ENCODE measurements around the gene KIF12. TPM values are rescaled to one million over a fixed set of nuclear protein-coding genes. Genes with fewer than 3 reads are reported as not detected.

KIF12 gene
- total RNA-seq, 1 donor from 2014 or later: not detected

GRCh38 chr9:114058688-114059046, 40.4 kb downstream of the KIF12 start:
- Histone ChIP-seq H3K4me1 (no peaks in the 10 kb centered on the region), H3K4me3 (no peak overlapping the region), H3K27ac (no peak overlapping the region), H3K36me3 (no peaks in the 10 kb centered on the region), H3K9me3 (no peaks in the 10 kb centered on the region), H3K27me3 (no peaks in the 10 kb centered on the region)
- intact Hi-C loops (cut with DNase I): no loop called here
- DNase-seq (ENCODE audit: extremely low spot score in 2 of 2): peak in 1 of 2 donors; percentile 70
- TF ChIP-seq POLR2A (IDR thresholded peaks at IDR 0.05): no peak
- TF ChIP-seq POLR2AphosphoS5 (IDR thresholded peaks at IDR 0.05; ENCODE audit: insufficient read depth in 1 of 2, low read depth in 1 of 2): no peak
- TF ChIP-seq, protein P1, sequence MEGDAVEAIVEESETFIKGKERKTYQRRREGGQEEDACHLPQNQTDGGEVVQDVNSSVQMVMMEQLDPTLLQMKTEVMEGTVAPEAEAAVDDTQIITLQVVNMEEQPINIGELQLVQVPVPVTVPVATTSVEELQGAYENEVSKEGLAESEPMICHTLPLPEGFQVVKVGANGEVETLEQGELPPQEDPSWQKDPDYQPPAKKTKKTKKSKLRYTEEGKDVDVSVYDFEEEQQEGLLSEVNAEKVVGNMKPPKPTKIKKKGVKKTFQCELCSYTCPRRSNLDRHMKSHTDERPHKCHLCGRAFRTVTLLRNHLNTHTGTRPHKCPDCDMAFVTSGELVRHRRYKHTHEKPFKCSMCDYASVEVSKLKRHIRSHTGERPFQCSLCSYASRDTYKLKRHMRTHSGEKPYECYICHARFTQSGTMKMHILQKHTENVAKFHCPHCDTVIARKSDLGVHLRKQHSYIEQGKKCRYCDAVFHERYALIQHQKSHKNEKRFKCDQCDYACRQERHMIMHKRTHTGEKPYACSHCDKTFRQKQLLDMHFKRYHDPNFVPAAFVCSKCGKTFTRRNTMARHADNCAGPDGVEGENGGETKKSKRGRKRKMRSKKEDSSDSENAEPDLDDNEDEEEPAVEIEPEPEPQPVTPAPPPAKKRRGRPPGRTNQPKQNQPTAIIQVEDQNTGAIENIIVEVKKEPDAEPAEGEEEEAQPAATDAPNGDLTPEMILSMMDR (IDR thresholded peaks at IDR 0.05): no peak

DNA sequence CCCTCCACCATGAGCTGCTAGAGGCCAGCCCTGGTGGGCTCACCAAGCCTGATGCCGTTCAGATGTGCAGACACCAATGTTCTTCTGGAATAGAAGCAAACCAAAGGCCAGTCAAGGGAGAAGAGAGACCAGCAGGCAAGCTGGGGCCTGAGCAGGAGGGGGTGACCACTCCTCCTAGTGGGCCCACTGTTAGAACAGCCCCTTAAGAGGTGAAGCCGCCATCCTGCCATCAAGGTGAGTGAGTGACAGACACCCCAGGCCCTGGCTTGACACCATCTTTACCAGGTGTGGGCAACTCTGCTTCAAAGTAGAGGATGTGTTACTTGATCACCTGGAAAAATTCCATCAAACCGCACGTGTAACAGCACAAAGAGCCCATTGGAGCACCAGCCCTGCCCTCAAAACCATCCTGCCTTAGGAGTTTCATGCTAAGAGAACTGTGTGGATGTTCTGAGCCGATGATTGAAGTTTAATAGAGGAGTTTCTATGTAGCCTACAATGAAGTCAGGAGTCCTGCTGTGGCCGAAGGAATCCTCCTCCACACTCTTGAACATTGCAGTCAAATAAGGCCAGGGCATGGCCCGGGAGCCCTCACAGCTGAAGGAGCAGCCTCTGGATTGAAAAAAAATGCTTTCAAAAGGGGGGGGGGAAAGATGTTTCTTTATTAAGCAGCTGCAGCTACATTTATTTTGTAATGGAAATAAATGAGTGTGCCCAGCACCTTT, 41.8 kb downstream of the KIF12 start:
- Histone ChIP-seq H3K36me3 (no peaks in the 10 kb centered on the region), H3K27ac (no peak overlapping the region), H3K4me3 (no peak overlapping the region), H3K27me3 (no peaks in the 10 kb centered on the region), H3K9me3 (no peaks in the 10 kb centered on the region), H3K4me1 (no peaks in the 10 kb centered on the region)
- no peak for TF ChIP-seq POLR2AphosphoS5 (IDR thresholded peaks at IDR 0.05; ENCODE audit: insufficient read depth in 1 of 2, low read depth in 1 of 2)
- no peak for TF ChIP-seq POLR2A (IDR thresholded peaks at IDR 0.05)
- TF ChIP-seq, protein P1 (IDR thresholded peaks at IDR 0.05): no peak
- no peak for DNase-seq (ENCODE audit: extremely low spot score in 2 of 2)
- intact Hi-C loops (cut with DNase I): no loop called here

DNA sequence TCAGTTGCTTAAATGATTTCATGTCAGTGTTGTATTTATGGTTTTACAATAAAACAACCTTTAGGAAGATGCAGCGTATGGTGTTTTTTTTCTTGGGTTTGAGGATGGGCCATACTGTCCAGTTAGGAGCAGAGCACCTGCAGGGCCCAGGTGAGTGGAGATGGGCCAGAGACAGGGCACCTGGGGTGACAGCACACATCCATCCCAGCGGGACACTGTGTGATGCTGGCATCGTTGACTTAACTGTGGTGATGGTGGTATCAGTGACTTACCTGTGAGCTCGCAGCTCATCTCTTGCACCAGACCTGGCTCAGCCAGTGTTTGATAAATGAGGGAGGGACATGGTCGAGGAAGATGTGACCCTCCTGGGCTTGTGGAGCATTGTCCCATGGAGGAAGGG, 42.6 kb downstream of the KIF12 start:
- TF ChIP-seq POLR2AphosphoS5 (IDR thresholded peaks at IDR 0.05; ENCODE audit: insufficient read depth in 1 of 2, low read depth in 1 of 2): no peak
- no peak for TF ChIP-seq POLR2A (IDR thresholded peaks at IDR 0.05)
- TF ChIP-seq, protein P1 (IDR thresholded peaks at IDR 0.05): no peak
- Histone ChIP-seq H3K4me3 (no peak overlapping the region), H3K4me1 (no peaks in the 10 kb centered on the region), H3K36me3 (no peaks in the 10 kb centered on the region), H3K27me3 (no peaks in the 10 kb centered on the region), H3K27ac (no peak overlapping the region), H3K9me3 (no peaks in the 10 kb centered on the region)
- intact Hi-C loops (cut with DNase I): no loop called here
- peak in 1 of 2 donors; percentile 67 for DNase-seq (ENCODE audit: extremely low spot score in 2 of 2)

DNA sequence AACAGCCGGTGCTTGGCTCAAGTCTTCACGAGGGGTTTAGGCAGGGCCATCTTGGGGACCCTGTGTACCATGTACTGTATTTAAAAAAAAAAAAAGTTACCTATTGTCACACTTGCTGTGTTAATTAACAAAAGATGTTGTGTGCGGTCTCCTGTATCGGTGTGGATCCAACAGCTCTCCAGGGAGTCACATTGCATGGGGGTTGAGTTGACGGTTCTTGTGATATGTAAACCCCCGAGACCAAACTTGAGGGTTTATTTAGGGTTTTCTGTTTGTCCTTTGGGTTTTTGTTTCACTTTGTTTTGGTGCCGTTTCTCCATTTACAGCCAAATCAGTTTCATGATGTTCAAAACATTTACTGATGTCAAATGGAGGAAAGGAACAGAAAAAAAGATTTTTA, 43.2 kb downstream of the KIF12 start:
- Histone ChIP-seq H3K27ac (no peak overlapping the region), H3K36me3 (no peaks in the 10 kb centered on the region), H3K4me3 (no peak overlapping the region), H3K4me1 (no peaks in the 10 kb centered on the region), H3K9me3 (no peaks in the 10 kb centered on the region), H3K27me3 (no peaks in the 10 kb centered on the region)
- no peak for DNase-seq (ENCODE audit: extremely low spot score in 2 of 2)
- intact Hi-C loops (cut with DNase I): no loop called here
- TF ChIP-seq, protein P1 (IDR thresholded peaks at IDR 0.05): no peak
- TF ChIP-seq POLR2AphosphoS5 (IDR thresholded peaks at IDR 0.05; ENCODE audit: insufficient read depth in 1 of 2, low read depth in 1 of 2) (no peak), POLR2A (IDR thresholded peaks at IDR 0.05) (no peak)

DNA sequence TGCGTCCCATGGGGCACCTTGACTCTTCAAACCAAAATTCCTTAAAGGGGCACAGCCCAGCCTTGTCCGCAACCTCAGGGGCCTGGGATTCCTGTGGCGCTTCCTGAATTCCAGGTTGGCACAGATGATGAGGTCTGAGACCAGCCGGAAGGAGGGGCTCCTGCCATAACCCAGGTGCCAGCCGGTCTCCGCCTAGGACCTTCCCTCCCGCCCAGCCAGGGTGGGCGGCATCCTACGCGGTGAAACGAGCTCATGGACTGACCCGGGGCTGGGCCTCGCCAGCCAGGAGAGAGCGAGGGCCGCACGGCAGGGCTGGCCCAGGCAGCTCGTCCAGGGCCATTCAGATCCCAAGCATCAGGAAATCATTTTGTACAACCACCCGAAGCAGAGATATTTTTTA, 44.0 kb downstream of the KIF12 start:
- H3K9me3 ChIP-seq: no peaks in the 10 kb centered on the region
- no peaks in the 10 kb centered on the region for H3K4me1 ChIP-seq
- H3K27ac ChIP-seq: no peak overlapping the region
- H3K4me3 ChIP-seq: no peak overlapping the region
- H3K36me3 ChIP-seq: peaks cover 0 to 8% of the 10 kb centered on the region in 2 donors
- intact Hi-C loops (cut with DNase I): no loop called here
- no peaks in the 10 kb centered on the region for H3K27me3 ChIP-seq
- TF ChIP-seq POLR2A (IDR thresholded peaks at IDR 0.05): no peak
- no peak for TF ChIP-seq POLR2AphosphoS5 (IDR thresholded peaks at IDR 0.05; ENCODE audit: insufficient read depth in 1 of 2, low read depth in 1 of 2)
- TF ChIP-seq, protein P1 (IDR thresholded peaks at IDR 0.05): no peak
- DNase-seq (ENCODE audit: extremely low spot score in 2 of 2): no peak
